Chondrocyte (in vitro differentiated cells): ENCODE results near the gene ZFYVE26. TPM values are rescaled to one million over a fixed set of nuclear protein-coding genes. Genes with fewer than 3 reads are reported as not detected.

ENCODE experiments used
- DNase-seq: peaks from one replicate; pipeline ENCODE4 v3.0.0; 2021; ENCODE audit warnings: mixed read lengths, low spot score
- H3K27ac Mint-ChIP-seq: one replicate; pipeline ENCODE4 v1.8.0; 2021; ENCODE audit warnings: mild to moderate bottlenecking, moderate library complexity, mixed read lengths; ENCODE audit not compliant: unreplicated experiment
- H3K27me3 Mint-ChIP-seq: 2 replicates; pipeline ENCODE4 v1.8.0; 2021; ENCODE audit warnings: low read depth, mixed read lengths
- H3K36me3 Mint-ChIP-seq: 2 replicates; pipeline ENCODE4 v1.8.0; 2021; ENCODE audit warnings: low read depth, mixed read lengths
- H3K4me1 Mint-ChIP-seq: 2 replicates; pipeline ENCODE4 v1.8.0; 2021; ENCODE audit warnings: low read depth, mild to moderate bottlenecking, mixed read lengths
- H3K4me3 Mint-ChIP-seq: one replicate; pipeline ENCODE4 v1.8.0; 2021; ENCODE audit warnings: mild to moderate bottlenecking, moderate library complexity, mixed read lengths; ENCODE audit not compliant: unreplicated experiment
- H3K9me3 Mint-ChIP-seq: 2 replicates; pipeline ENCODE4 v1.8.0; 2021; ENCODE audit warnings: low read depth, mixed read lengths
- CTCF ChIP-seq: fragments of 200-600 bp; sonication (generic); IDR thresholded peaks from 2 replicates; pipeline ENCODE4 v1.5.0; 2021; ENCODE audit warnings: antibody characterized with exemption, mild to moderate bottlenecking, moderate library complexity
- total RNA-seq: library from RNA; stranded (reverse); gene quantifications from 3 replicates; pipeline ENCODE4 v1.2.1, GENCODE V29; 2021

The ZFYVE26 gene
- total RNA-seq, 1 donor from 2014 or later: 26.2 TPM

GRCh38 chr14:67853715-67854114 is 37.3 kb upstream of the ZFYVE26 start:
- Mint-ChIP-seq H3K4me1 (peaks cover 11% of the 10 kb centered on the region), H3K27ac (no peak overlapping the region), H3K4me3 (no peak overlapping the region), H3K36me3 (peaks cover 4% of the 10 kb centered on the region), H3K27me3 (no peaks in the 10 kb centered on the region), H3K9me3 (peaks cover 4% of the 10 kb centered on the region)
- no peak for DNase-seq
- no peak for TF ChIP-seq CTCF

- no peak overlapping the region for H3K4me3 Mint-ChIP-seq
- DNase-seq: no peak
- peaks cover 8% of the 10 kb centered on the region for H3K36me3 Mint-ChIP-seq
- no peak overlapping the region for H3K27ac Mint-ChIP-seq
- H3K9me3 Mint-ChIP-seq: peaks cover 9% of the 10 kb centered on the region
- no peaks in the 10 kb centered on the region for H3K27me3 Mint-ChIP-seq
- TF ChIP-seq CTCF: no peak
- peaks cover 11% of the 10 kb centered on the region for H3K4me1 Mint-ChIP-seq
These were observed 36.7 kb upstream of the ZFYVE26 start for GRCh38 chr14:67852926-67853604.

- H3K4me3 Mint-ChIP-seq: no peak overlapping the region
- no peak for TF ChIP-seq CTCF
- peaks cover 12% of the 10 kb centered on the region for H3K36me3 Mint-ChIP-seq
- DNase-seq: no peak
- H3K27me3 Mint-ChIP-seq: no peaks in the 10 kb centered on the region
- no peak overlapping the region for H3K27ac Mint-ChIP-seq
- peaks cover 9% of the 10 kb centered on the region for H3K4me1 Mint-ChIP-seq
- H3K9me3 Mint-ChIP-seq: peaks cover 18% of the 10 kb centered on the region
These were observed 35.5 kb upstream of the ZFYVE26 start for GRCh38 chr14:67851785-67852410.

- no peaks in the 10 kb centered on the region for H3K4me1 Mint-ChIP-seq
- TF ChIP-seq CTCF: no peak
- H3K4me3 Mint-ChIP-seq: no peak overlapping the region
- peaks cover 22% of the 10 kb centered on the region for H3K9me3 Mint-ChIP-seq
- peaks cover 13% of the 10 kb centered on the region for H3K36me3 Mint-ChIP-seq
- H3K27me3 Mint-ChIP-seq: no peaks in the 10 kb centered on the region
- H3K27ac Mint-ChIP-seq: no peak overlapping the region
- DNase-seq: no peak
These were observed 33.9 kb upstream of the ZFYVE26 start for GRCh38 chr14:67850066-67850830.

- TF ChIP-seq CTCF: no peak
- H3K4me3 Mint-ChIP-seq: no peak overlapping the region
- no peak for DNase-seq
- no peak overlapping the region for H3K27ac Mint-ChIP-seq
- no peaks in the 10 kb centered on the region for H3K4me1 Mint-ChIP-seq
- no peaks in the 10 kb centered on the region for H3K27me3 Mint-ChIP-seq
- H3K9me3 Mint-ChIP-seq: peaks cover 26% of the 10 kb centered on the region
- H3K36me3 Mint-ChIP-seq: peaks cover 13% of the 10 kb centered on the region
These were observed 29.7 kb upstream of the ZFYVE26 start for GRCh38 chr14:67846029-67846610.
